GM18511 (cell line): Measurements from ENCODE around the gene PUS1.

ENCODE experiments used
- ATAC-seq: cut with Tn5 transposase; IDR thresholded peaks from one replicate; pipeline ENCODE4 v1.9.1; 2021; ENCODE audit warnings: mild to moderate bottlenecking, moderate library complexity; ENCODE audit not compliant: unreplicated experiment

Gene PUS1

DNA sequence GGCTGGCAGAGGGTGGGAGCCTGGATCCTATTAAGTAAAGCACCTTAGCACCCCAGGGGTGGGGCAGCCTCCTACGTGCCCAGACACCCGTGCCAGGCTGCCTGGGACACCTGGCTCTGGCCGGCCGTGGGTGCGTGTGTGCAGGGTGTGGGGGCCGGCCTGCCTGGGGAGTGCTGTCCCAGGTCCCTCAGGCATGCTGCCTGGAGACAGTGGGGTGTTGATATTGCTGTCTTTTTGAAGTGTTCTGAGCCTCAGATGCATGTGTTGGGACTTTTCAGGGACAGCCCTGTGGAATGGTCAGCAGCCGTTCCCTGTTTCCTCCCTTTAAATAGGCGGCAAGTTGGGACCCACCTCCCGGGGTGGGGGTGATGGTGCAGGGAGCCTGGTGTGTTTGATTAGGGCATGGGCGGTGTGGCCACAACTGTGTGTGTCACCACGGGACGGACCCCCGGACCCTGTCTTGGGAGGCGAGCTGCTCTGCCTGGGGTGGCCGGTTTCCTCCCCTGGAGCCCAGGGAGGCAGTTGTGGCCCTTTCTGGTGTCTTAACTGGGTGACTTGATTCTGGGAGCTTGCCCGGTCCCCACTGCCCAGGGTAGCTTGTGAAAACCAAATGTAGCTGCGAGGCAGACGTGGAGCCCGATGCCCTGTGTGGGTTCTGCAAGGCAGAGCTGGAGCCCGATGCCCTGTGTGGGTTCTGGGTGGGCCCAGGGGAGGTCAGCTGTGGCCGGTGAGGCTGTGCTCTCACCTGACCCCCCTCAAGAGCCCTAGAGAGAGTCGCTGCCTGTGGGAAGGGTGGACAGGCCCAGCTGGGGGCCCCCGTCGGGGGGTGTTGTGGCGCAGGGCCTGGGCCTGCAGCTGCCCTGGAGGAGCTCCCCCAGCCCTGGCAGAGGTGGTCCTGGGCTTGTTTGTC, 26.5 kb upstream of the PUS1 start:
- ATAC-seq = no peak

DNA sequence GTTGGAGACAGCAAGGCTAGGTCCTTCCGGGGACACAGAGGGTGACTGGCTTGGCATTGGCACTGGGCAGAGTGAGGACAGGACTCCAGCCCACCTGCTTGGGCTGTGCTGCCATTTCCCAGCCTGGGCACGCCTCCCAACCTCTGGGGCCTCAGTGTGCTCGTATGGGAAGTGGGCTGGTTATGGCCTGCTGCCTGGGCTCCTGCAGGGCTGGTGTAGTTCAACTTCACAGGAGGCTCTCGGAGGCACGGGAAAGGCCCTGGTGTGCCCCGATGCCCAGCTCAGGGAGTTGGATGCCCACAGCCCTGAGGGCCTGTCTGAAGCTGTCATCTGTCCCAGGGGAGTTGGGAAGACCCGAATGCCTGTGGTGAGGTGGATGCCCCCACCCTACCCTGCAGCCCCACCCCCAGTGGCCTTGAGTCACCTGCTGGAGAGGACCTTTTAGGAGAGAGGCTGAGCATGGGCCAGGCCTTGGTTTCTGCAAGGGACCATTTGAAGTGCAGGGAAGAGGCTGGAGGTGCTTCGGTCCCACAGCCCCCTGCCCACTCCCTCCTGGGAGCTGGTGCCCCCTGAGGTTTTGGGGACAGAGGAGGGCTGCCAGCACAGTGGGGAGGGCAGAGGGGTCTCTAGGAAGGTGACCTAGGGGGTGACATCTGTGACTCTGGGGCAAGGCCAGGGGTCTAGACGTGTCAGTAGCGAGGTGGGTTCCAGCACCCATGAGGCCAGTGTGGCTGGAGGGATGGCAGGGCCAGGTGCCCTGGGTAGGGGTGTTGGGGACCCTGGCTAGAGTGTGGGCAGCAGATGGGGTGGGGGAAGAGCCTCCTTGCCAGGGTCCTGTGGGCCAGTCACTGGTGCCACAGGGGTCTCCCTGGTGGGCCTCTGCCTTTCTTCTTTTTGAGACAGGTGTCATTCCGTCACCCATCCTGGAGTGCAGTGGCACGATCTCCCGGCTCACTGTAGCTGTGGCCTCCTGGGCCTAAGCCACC, 25.5 kb upstream of the PUS1 start:
- no peak for ATAC-seq

DNA sequence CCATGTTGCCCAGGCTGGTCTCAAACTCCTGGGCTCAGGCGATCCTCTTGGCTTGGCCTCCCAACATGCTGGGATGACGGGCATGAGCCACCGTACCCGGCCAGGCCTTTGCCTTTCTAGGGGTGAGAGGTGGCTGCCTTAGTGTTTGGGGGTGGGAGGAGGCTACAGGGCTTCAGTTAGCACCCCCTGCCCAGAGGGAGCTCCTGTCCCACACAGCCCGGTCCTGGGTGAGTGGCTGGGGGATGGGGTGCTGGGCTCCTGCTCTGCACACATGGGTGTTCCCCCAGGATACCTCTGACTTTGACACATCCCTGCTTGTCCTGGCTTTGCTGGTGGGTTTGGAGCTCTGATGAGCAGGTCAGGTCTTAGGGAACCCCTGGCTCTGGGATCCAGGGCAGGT, 24.7 kb upstream of the PUS1 start:
- ATAC-seq = no peak

DNA sequence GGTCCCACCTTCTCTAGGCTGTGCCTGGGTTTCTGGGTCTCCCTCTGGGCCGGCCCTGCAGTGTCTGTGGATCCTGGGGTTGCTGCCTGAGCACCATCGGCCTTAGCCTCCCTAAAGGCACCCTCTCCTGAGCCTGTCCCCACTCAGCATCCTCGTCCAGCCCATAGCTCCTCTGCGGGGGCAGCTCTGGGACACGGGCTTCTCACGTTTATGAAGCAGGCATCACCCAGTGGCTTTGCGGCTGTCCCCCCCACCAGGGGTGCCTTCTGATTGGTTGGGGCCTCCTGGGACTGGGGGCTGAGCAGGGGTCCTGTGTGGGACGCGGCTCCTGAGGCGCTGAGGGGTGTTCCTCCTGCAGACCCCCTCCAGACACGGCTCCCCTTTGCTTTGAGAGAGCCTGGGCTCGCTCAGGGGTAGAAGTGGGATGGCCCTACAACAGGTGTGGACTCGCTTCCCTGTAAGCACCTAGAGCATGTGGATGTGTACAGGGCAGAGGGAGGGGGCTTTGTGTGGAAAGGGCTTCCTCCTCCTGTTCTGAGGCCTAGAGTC, 23.9 kb upstream of the PUS1 start:
- no peak for ATAC-seq

DNA sequence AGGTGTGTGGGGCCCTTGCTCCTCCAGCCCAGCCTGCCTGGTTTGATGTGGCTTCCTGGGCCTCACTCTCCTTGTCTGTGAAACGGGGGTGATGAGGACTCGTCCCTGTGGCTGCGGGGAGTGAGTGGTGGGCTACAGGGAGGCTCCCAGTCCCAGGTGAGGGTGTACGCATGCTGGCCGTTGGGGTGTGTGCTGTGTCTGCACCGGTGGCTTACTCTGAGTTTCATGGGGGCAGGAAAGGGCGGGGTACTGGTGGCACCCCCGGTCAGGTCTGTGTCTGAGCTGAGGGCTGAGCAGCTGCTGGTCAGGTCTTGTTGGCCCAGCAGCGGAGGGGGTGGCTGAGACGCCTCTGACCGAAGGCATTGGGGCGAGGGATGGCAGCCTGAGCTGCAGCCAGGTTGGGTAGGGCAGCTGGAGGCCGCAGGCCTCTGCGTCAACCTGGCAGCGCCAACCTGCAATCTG, 23.4 kb upstream of the PUS1 start:
- ATAC-seq = no peak

DNA sequence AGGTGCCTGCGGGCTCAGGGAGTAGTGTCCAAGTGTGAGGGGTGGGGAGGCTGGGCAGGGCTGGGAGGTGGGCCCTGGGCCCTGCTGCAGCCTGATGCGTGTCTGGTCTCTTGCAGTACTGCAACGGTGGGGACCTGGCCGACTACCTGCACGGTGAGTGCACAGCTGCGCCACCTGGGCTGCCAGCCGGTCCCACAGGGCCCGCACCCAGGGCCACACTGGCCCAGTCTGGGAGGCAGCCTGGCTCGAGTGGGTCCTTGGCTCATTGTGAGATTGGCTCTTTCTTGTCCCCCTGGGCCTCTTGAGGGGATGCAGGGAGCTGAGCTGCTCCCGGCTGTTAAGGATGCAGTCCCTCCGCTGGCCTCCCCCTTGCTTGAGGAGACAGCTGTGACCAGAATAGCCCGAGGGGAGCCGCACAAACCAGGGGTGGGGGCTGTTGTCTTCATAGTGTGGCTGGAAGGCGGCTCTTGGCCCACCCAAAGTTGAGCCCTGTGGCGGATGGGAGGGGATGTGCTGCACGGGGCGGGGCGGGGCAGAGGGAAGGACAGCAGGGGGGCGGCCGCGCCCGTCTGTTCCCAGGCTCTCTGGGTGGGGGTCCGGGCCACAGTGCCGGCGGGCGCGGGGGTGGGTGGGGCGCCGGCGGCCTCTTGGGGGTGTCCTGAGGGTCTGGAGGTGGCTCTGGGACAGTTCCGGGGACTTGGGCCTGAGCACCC, 21.5 kb upstream of the PUS1 start:
- no peak for ATAC-seq

DNA sequence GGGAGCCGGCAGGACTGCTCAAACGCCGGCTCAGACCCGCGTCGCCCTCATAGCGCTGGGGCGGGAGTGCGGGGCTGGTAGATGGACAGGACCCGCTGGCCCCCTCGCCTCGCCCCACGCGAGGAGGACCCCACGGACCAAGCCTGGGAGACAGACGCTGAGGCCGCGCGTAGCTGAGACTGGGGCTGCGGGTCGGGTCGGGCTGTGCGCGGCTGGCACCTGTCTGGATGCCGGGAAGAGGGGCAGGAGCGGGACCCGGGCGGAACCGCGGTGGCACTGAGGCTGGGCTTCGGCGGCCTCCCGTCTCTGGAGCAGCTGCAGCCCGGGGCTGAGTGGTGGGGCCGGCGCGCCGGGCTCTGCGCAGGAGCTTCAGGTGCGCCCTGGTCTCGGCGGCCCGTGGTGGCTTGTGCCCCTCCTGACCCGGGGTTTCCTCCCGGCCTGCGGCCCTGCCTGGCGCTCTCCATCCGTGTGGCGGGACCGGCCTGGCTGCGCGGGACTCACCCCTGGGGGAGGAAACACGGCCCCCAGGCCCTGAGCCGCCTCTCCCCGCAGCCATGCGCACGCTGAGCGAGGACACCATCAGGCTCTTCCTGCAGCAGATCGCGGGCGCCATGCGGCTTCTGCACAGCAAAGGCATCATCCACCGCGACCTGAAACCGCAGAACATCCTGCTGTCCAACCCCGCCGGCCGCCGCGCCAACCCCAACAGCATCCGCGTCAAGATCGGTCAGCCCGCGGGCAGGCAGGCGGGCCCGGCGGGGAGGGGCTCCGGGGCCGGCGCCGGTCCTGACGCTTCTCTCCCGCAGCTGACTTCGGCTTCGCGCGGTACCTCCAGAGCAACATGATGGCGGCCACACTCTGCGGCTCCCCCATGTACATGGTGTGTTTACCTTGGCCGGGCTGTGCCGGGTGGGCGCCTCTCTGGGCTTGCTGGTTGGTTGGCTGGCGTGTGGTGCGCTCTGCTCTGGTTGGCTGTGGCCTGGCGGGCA, 20.7 kb upstream of the PUS1 start:
- no peak for ATAC-seq

DNA sequence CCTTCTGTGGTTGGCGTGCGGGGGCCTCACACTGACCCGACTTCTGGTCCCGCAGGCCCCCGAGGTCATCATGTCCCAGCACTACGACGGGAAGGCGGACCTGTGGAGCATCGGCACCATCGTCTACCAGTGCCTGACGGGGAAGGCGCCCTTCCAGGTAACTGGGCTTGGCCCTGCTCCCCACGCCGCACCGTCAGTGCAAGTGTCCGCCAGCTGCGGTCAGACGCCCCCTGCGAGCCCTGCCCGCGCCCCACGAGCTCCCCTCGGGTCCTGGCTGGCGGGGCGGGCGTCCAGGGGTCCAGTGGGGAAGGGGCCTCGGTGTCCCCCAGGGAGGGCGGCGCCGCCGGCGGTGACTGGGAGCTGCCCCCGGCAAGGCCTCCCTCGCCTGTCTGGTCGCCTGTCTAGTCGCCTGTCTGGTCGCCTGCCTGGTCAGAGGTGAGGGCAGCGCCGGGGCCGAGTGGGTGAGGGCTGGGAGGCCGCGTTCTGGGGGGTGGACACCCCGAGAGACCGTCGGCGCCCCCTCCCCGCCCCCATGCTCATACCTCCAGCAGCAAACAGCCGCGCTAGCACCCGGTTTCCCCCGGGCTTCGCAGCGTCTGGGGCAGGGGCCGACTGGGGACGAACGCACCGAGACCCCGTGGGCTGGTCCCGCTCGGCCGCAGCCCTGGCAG, 19.9 kb upstream of the PUS1 start:
- ATAC-seq = no peak

DNA sequence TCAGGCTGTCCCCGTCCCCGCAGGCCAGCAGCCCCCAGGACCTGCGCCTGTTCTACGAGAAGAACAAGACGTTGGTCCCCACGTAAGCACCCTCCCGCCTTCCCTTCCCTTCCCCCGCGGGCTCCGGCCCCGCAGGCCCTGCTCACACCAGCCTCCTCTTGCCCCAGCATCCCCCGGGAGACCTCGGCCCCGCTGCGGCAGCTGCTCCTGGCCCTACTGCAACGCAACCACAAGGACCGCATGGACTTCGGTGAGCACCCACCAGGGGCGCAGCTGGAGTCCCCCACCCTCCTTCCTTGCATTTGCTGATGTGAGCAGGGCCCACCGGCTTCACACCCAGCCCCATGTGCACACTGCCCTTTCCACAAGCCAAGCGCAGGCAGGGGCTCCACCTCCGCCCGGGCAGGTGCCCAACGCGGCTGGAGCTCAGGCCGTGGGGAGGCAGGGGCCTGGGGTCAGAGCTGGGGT, 19.3 kb upstream of the PUS1 start:
- no peak for ATAC-seq

DNA sequence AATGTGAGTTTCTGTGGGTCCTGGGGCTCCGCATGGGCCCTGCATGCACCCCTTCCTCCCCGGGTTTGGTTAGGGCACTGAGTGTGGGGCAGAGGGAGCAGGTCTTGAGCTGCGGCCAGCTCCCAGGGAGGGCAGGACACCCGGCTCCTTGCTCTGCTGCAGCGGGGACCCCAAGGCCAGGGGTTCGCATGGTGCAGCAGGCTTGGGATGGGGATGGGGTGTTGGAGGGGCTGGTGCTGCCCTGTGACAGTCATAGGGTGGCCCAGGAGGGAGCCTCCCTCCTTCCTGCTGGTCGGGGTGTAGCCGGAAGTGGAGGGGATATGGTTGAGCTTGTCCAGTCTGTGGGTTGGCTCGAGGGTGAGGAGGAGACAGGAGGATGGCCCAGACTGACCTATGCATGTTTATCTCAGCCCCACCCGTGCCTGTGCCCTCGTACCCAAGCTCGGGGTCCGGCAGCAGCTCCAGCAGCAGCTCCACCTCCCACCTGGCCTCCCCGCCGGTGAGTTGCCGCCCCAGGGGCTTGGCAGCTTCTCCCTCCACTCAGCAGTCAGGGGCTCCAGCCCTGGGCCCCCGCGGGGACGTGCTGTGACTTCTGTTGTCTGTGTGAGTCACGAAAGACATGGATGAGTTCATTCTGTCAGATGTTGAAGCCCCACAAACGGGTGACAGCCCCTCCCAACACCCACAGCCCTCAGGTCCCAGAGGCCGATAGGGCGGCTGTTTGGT, 18.6 kb upstream of the PUS1 start:
- ATAC-seq = no peak

DNA sequence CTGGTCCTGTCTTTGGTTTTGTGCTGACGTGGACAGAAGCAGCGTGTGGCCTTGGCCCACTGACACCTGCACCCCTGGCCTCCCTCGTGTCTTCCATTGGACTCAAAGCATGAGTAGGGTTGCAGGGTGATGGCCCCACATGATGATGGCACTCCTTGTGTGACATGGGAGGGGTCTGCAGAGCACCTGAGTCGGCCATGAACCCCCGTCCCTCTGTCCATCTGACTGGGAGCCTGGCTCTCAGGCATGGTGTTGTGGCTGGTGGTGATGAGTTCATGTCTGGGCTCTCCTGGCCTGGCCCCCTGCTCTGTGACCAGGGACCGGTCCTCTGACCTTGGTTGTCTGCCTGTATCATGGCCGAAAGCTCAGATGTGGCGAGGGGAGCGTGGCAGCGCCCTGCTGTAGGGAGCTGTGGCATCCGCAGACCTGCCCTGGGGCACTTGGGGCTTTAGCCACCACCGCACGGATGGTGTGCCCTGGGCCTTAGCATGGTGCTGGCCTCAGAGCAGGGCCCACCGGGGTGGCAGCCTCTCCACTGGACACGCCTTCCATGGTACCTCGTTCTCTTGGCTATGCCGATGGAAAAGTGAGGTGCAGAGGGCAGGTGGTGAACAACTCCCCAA, 17.9 kb upstream of the PUS1 start:
- no peak for ATAC-seq

DNA sequence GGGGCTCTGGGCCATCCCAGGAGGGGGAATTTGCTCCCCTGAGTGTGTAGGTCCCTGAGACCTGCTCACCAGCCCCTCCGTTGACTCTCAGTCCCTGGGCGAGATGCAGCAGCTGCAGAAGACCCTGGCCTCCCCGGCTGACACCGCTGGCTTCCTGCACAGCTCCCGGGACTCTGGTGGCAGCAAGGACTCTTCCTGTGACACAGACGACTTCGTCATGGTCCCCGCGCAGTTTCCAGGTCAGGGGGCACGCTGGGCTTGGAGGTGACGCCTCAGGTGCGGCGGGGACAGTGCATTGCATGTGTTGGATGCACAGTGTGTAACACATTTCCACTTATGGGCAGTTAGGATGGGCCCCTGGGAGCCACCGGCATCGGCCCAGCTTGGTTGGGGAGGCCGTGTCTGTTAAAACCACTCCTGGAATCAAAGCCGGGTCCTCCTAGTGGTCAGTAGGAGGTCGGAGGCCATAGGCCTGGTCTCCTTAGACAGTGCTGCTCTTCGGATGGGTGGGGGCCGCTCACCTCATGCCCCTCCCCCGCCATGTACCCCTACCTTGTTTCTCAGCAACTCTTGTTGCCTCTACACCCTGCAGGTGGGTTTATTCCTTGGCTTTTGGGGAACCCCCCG, 17.1 kb upstream of the PUS1 start:
- no peak for ATAC-seq

DNA sequence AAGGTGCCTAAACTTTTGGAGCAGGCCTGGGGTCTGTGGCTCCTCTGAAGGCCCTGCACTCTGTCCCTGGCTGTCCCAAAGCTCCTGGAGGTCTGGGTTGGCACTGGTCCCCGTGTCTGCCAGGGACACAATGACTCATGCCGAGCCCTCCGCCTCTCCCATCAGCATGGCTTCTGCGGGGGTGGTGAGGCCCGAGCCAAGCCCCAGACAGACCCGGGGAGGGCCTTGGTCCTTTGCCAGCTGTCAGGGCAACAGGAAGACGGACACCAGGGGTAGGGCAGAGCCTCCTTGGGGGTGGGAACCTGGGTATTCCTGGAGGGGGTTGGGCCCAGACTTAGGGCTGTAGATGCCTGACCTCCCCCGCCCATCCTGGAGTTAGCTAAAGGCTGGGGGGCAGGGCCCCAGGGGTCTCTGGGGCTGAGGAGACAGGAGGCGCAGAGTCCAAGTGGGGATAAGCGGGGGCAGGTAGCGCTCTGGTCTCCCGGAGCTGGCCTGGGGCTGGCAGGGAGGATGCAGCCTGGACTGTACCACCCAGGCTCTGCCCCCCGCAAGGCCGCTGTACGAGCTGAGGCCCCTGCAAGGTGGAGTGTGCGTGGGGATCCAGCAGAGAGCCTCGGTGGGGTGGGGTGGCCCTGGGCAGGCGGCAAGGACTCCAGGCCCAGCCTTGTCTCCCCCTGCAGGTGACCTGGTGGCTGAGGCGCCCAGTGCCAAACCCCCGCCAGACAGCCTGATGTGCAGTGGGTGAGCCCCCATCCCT, 16.4 kb upstream of the PUS1 start:
- ATAC-seq = no peak

DNA sequence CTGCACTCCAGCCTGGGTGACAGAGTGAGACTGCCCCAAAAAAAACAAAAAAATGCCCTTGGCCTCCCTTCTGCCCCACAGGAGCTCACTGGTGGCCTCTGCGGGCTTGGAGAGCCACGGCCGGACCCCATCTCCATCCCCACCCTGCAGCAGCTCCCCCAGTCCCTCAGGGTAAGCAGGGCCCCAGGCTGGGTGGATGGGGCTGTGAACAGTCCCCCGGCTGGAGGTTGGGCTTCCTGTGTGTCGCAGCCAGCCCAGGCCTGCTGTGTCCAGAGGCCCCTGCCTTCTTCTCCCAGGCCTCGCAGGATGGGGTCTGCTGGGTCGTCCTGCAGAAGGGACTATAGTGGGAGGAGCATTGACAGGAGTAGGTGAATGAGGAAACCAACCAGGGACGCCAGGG, 15.4 kb upstream of the PUS1 start:
- ATAC-seq = no peak

DNA sequence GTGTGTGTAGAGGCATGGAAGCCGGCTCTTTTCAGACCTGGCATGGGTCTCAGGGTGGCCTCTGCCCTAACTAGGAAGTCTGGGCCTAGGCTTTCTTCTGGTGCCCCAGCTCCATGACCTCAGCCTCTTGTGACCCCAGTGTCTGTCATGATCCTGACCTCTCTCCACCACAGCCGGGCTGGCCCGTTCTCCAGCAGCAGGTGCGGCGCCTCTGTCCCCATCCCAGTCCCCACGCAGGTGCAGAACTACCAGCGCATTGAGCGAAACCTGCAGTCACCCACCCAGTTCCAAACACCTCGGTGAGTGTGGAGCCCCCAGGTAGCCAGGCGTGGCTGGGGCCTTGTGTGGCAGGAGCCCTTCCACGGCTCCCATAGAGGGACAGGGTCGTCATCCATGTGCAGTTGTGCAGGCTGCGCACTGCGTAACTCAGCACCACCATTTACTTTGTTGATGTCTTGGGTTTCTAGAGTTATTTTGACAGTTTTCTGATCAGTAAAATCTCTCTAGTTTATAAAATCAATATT, 14.8 kb upstream of the PUS1 start:
- no peak for ATAC-seq

DNA sequence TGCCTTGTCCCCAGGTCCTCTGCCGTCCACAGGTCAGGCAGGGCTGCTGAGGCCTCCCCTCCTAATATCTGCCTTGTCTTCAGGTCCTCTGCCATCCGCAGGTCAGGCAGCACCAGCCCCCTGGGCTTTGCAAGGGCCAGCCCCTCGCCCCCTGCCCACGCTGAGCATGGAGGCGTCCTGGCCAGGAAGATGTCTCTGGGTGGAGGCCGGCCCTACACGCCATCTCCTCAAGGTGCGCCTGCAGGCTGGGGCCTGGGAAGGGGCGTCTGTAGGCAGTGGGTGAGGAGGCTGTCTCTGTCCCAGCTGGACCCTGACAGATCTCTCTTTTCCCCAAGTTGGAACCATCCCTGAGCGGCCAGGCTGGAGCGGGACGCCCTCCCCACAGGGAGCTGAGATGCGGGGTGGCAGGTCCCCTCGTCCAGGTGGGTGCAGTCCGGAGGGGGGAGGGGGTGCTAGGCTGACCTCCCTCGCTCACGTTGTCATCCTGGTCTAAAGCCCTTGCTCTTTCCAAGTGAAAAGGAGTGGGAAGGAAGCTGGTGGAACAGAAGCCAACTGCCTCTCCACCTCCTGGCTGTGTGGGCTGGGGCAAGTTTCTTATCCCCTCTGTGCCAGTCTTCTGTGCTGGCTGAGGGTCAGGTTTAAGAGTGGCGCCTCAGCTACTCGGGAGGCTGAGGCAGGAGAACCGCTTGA, 13.9 kb upstream of the PUS1 start:
- ATAC-seq = no peak
